ENCODE measurements around the gene TRIM66. TPM values are rescaled to one million over a fixed set of nuclear protein-coding genes. Genes with fewer than 3 reads are reported as not detected.
A peak's percentile ranks its signal among the peaks of the same experiment; 100 is the strongest.

TRIM66 gene
- total RNA-seq, 1 experiment from 2014 or later: 2.1 TPM

- no CpG with 5 or more reads among the region's 11 CpGs for WGBS (ENCODE audit: extremely low coverage, insufficient read length, low lambda C conversion rate)
- H4K20me1 ChIP-seq (ENCODE audit: control insufficient read depth, insufficient read depth, insufficient read length): no peaks in the 10 kb centered on the region
- no peak overlapping the region for H4K91ac ChIP-seq (ENCODE audit: insufficient read length, low read depth, low read length)
- Mint-ChIP-seq H3K9me3 (no peaks in the 10 kb centered on the region; a peak in 1 of 5 replicates), H3K27ac (peak overlapping the region; percentile 80 to 94 (median 90)), H3K4me1 (peaks cover 48 to 53% of the 10 kb centered on the region in 2 experiments), H3K36me3 (ENCODE audit: insufficient read depth in 1 of 3, low read depth in 3 of 3) (peaks cover 3 to 9% (median 6%) of the 10 kb centered on the region in 3 experiments; a peak in 5 of 7 replicates), H3K4me3 (no peak overlapping the region), H3K27me3 (ENCODE audit: low read depth) (no peaks in the 10 kb centered on the region; the same call in 1 of the 2 replicates)
- no peak overlapping the region for H4K8ac ChIP-seq (replicated peaks; ENCODE audit: insufficient read length, low read depth, low read length)
- no peaks in the 10 kb centered on the region for H3K9me3 ChIP-seq (ENCODE audit: control insufficient read depth, low read depth, low read length)
- H3T11ph ChIP-seq (ENCODE audit: low read length): no peak overlapping the region
- H2BK120ac ChIP-seq (ENCODE audit: low read depth, low read length, poor library complexity, severe bottlenecking): no peak overlapping the region
- no peak for DNase-seq
- no peak overlapping the region for H2AFZ ChIP-seq (ENCODE audit: low read length)
- peak overlapping the region; percentile 16 for H3K9ac ChIP-seq (ENCODE audit: extremely low read depth, insufficient read length, low read length)
- no peak overlapping the region for H3K23ac ChIP-seq (ENCODE audit: insufficient read length, low read depth, low read length)
- no peak overlapping the region for H4K5ac ChIP-seq (ENCODE audit: insufficient read length, low read depth, low read length)
- TF ChIP-seq, protein P1, sequence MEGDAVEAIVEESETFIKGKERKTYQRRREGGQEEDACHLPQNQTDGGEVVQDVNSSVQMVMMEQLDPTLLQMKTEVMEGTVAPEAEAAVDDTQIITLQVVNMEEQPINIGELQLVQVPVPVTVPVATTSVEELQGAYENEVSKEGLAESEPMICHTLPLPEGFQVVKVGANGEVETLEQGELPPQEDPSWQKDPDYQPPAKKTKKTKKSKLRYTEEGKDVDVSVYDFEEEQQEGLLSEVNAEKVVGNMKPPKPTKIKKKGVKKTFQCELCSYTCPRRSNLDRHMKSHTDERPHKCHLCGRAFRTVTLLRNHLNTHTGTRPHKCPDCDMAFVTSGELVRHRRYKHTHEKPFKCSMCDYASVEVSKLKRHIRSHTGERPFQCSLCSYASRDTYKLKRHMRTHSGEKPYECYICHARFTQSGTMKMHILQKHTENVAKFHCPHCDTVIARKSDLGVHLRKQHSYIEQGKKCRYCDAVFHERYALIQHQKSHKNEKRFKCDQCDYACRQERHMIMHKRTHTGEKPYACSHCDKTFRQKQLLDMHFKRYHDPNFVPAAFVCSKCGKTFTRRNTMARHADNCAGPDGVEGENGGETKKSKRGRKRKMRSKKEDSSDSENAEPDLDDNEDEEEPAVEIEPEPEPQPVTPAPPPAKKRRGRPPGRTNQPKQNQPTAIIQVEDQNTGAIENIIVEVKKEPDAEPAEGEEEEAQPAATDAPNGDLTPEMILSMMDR (conservative IDR thresholded peaks at IDR 0.05): no peak
- H2BK12ac ChIP-seq (ENCODE audit: insufficient read length, low read depth, low read length): no peak overlapping the region
- no peaks in the 10 kb centered on the region for H3K4me1 ChIP-seq (ENCODE audit: insufficient read depth, low read length)
- peak overlapping the region; percentile 64; the same call in 1 of the 2 replicates for H3K14ac ChIP-seq (ENCODE audit: insufficient read depth, low read length)
- no peaks in the 10 kb centered on the region for H3K79me1 ChIP-seq (ENCODE audit: insufficient read depth, low read depth, low read length, poor library complexity, severe bottlenecking)
- H3K56ac ChIP-seq (ENCODE audit: insufficient read length, low read depth, low read length): no peak overlapping the region
- H2AK5ac ChIP-seq (ENCODE audit: insufficient read length, low read length): no peak overlapping the region
- H2BK20ac ChIP-seq (ENCODE audit: low read depth, low read length, poor library complexity, severe bottlenecking): no peak overlapping the region
- H3K4ac ChIP-seq (ENCODE audit: low read depth, low read length): no peak overlapping the region
- no peaks in the 10 kb centered on the region for H3K23me2 ChIP-seq (ENCODE audit: insufficient read length, low read depth, low read length, poor library complexity, severe bottlenecking)
- no peak overlapping the region for H2BK5ac ChIP-seq (ENCODE audit: insufficient read length, low read length)
- no peak overlapping the region for H3K4me2 ChIP-seq (ENCODE audit: insufficient read depth, insufficient read length, low read length)
- H3K79me2 ChIP-seq (ENCODE audit: insufficient read depth, low read length): no peaks in the 10 kb centered on the region
- H3K18ac ChIP-seq (ENCODE audit: insufficient read length, low read depth, low read length): no peak overlapping the region
- no peak overlapping the region for H3K27ac ChIP-seq (ENCODE audit: insufficient read length, low read depth, low read length)
- H3K27me3 ChIP-seq (ENCODE audit: insufficient read depth, low read length): no peaks in the 10 kb centered on the region
- no peak overlapping the region for H2BK15ac ChIP-seq (ENCODE audit: low read depth, low read length)
These were observed 35.6 kb upstream of the TRIM66 start for GRCh38 chr11:8717876-8718753.
